ENCODE measurements around the gene CKLF.

DNA sequence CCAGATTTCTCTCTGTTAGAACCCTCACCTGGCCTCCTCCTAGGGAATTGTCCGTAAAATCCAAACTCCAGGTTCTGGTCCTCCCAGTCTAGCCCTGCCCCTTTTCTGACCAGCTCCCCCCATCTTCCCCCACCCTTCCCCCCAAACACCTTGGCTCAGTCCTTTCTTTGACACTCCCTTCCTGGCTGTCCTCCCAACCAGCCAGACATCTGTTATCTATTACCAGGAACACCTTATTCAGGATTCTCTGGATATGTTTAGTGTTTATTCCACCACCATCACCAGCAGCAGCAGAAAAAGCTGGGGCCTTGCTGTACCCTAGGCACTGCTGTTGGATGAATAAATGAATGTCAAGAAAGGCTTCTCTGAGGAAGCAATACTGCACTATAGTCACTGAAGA lies 48.1 kb downstream of the CKLF start:
- TF ChIP-seq, protein P1, sequence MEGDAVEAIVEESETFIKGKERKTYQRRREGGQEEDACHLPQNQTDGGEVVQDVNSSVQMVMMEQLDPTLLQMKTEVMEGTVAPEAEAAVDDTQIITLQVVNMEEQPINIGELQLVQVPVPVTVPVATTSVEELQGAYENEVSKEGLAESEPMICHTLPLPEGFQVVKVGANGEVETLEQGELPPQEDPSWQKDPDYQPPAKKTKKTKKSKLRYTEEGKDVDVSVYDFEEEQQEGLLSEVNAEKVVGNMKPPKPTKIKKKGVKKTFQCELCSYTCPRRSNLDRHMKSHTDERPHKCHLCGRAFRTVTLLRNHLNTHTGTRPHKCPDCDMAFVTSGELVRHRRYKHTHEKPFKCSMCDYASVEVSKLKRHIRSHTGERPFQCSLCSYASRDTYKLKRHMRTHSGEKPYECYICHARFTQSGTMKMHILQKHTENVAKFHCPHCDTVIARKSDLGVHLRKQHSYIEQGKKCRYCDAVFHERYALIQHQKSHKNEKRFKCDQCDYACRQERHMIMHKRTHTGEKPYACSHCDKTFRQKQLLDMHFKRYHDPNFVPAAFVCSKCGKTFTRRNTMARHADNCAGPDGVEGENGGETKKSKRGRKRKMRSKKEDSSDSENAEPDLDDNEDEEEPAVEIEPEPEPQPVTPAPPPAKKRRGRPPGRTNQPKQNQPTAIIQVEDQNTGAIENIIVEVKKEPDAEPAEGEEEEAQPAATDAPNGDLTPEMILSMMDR (conservative IDR thresholded peaks at IDR 0.05; ENCODE audit: low read depth, low read length) = no peak
- no peak for TF ChIP-seq EZH2 (IDR thresholded peaks at IDR 0.05; ENCODE audit: borderline replicate concordance, low read depth, low read length, poor library complexity, severe bottlenecking)

Measured in A673 (cell line).